Heart left ventricle (tissue), 13 donors: ENCODE results near the gene MATK.

Experiments
- CTCF ChIP-seq, 12 donors: fragments of 200-600 bp; sonication (generic) in 4 of 12; IDR thresholded peaks; one replicate each; pipeline versions ENCODE4 v1.5.0 to v1.8.0; 2018 to 2022; ENCODE audit warnings: antibody characterized with exemption in 12 of 12, mild to moderate bottlenecking in 5 of 12
- POLR2A ChIP-seq, 2 donors: fragments of 450-650 bp; IDR thresholded peaks; one replicate each; pipeline ENCODE4 v1.6.1; 2017; ENCODE audit warnings: antibody characterized with exemption in 2 of 2, mild to moderate bottlenecking in 2 of 2, moderate library complexity in 2 of 2
- donor health status: ischemic (EF 13 %, LVEDD 7.1; RV severe dilation, severe dysfunction).
- donor health status: DM: no; HTN: yes; CAD: no.
- donor health status: DM: no; HTN: no; CAD: no.
- donor health status: ischemic (EF 25% LVEDD 6.9; RV normal size, moderate dysfunction).
- donor health status: ischemic (EF 25% LVEDD 5.7; RV mildly dilated, moderate dysfunction).
- donor health status: ischemic (EF 35%, LVEDD 5.7; RV mildly dilated, moderate dysfunction).
- donor health status: nonischemic (EF 11% LVEDD 7.7; RV severe dilation, severe dysfunction).
- donor health status: DM: yes; HTN: yes; CAD: no.
- donor health status: PGD.
- donor health status: ischemic (EF 29% LVEDD 5.4; RV normal size, mild dysfunction).
- donor health status: nonischemic (EF 23%, LVEDD 6.1; RV moderate dilation, normal function).

- TF ChIP-seq CTCF (IDR thresholded peaks at IDR 0.05), result no peak
- no peak for TF ChIP-seq POLR2A (IDR thresholded peaks at IDR 0.05)
These were observed 7.9 kb downstream of the MATK start for GRCh38 chr19:3778104-3778867.
